Fibroblast of pulmonary artery (primary cell): ENCODE data around the gene PDLIM5.

Source experiments
- DNase-seq: peaks from one replicate; pipeline ENCODE4 v3.0.0-alpha.2; 2010; ENCODE audit warnings: low read depth
- H3K4me3 ChIP-seq: replicated peaks from 2 replicates; pipeline ENCODE4 v1.5.1; 2011; ENCODE audit warnings: low read depth, mild to moderate bottlenecking, control low read depth, low read length, moderate library complexity
- CTCF ChIP-seq: IDR thresholded peaks from 2 replicates; pipeline ENCODE4 v1.5.1; 2011; ENCODE audit warnings: mild to moderate bottlenecking, control low read depth, low read length, inconsistent platforms; ENCODE audit errors: missing control alignments

Gene PDLIM5

GRCh38 chr4:94691552-94691951, 239.8 kb downstream of the PDLIM5 start:
- no peak for DNase-seq
- no peak for TF ChIP-seq CTCF
- no peak overlapping the region for H3K4me3 ChIP-seq

GRCh38 chr4:94695384-94695783, 243.6 kb downstream of the PDLIM5 start:
- DNase-seq, result no peak

GRCh38 chr4:94698187-94698586, 246.4 kb downstream of the PDLIM5 start:
- TF ChIP-seq CTCF, result no peak
- DNase-seq, result no peak
- H3K4me3 ChIP-seq, result no peak overlapping the region

More at GRCh38 chr4:94695384-94695783, 243.6 kb downstream of the PDLIM5 start:
- no peak for TF ChIP-seq CTCF
- H3K4me3 ChIP-seq, result no peak overlapping the region

- no peak for DNase-seq
- no peak for TF ChIP-seq CTCF
Measured at GRCh38 chr4:94700298-94700697, 248.6 kb downstream of the PDLIM5 start.

GRCh38 chr4:94701631-94702300, 250.0 kb downstream of the PDLIM5 start:
- no peak for DNase-seq
- TF ChIP-seq CTCF, result no peak
- no peak overlapping the region for H3K4me3 ChIP-seq

More at GRCh38 chr4:94700298-94700697, 248.6 kb downstream of the PDLIM5 start:
- no peak overlapping the region for H3K4me3 ChIP-seq

GRCh38 chr4:94711635-94712034, 259.9 kb downstream of the PDLIM5 start:
- H3K4me3 ChIP-seq, result no peak overlapping the region
- DNase-seq, result no peak
- no peak for TF ChIP-seq CTCF
